ENCODE results near the gene MINDY4.

DNA sequence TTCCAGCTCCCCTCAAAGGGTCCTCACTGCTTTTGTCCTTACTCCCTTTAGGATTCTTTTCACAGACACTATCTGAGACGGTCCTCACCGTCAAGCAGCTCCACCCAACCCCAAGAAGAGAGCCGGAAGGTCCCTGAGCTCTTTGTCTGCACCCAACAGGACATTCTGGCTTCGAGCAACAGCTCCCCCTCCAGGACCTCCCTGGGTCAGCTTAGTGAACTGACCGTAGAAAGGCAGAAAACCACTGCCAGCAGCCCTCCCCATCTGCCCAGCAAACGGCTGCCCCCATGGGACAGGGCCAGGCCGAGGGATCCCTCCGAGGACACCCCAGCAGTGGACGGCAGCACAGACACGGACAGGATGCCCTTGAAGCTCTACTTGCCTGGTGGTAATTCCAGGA is 19.9 kb downstream of the MINDY4 start:
- TF ChIP-seq, protein P1, sequence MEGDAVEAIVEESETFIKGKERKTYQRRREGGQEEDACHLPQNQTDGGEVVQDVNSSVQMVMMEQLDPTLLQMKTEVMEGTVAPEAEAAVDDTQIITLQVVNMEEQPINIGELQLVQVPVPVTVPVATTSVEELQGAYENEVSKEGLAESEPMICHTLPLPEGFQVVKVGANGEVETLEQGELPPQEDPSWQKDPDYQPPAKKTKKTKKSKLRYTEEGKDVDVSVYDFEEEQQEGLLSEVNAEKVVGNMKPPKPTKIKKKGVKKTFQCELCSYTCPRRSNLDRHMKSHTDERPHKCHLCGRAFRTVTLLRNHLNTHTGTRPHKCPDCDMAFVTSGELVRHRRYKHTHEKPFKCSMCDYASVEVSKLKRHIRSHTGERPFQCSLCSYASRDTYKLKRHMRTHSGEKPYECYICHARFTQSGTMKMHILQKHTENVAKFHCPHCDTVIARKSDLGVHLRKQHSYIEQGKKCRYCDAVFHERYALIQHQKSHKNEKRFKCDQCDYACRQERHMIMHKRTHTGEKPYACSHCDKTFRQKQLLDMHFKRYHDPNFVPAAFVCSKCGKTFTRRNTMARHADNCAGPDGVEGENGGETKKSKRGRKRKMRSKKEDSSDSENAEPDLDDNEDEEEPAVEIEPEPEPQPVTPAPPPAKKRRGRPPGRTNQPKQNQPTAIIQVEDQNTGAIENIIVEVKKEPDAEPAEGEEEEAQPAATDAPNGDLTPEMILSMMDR (IDR thresholded peaks at IDR 0.05; ENCODE audit: insufficient read depth, low read length, poor library complexity, severe bottlenecking), result no peak
- TF ChIP-seq EZH2phosphoT487 (conservative IDR thresholded peaks at IDR 0.05; ENCODE audit: low read length), result no peak

Measured in SU-DHL-6 (cell line).